Smooth muscle cell of the brain vasculature (primary cell): Measurements from ENCODE around the gene RPS10.
"Not testable (repeated sequence)": the region's sequence is repeated elsewhere in the genome, so short reads cannot be mapped to it uniquely, and the experiment has no call there.

ENCODE experiments used
- DNase-seq: peaks from one replicate; pipeline ENCODE4 v3.0.0-alpha.2; 2012; ENCODE audit warnings: low read depth, low spot score

The RPS10 gene

DNA sequence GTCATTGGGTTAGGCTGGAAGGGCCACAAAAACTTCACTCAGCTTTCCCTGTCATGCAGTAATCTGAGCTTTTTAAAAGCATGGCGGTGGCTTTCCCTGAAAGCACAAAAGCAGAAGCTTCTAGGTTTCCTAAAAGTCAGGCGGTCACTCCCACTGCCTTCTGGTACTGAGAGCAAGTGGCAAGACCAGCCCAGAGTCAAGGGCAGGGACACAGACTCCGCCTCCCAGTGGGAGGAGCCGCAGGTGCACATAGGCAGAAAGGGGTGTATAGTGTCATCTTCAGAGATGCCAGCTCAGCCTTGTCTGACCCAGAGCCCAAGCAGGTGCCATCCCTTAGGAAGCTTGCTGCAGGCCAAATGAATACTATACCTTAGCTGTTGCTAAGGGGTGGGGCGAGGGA, 22.0 kb upstream of the RPS10 start:
- no peak for DNase-seq

GRCh38 chr6:34447386-34447785, 21.5 kb upstream of the RPS10 start:
- DNase-seq, result no peak

GRCh38 chr6:34445313-34445860, 19.5 kb upstream of the RPS10 start:
- no peak for DNase-seq

DNA sequence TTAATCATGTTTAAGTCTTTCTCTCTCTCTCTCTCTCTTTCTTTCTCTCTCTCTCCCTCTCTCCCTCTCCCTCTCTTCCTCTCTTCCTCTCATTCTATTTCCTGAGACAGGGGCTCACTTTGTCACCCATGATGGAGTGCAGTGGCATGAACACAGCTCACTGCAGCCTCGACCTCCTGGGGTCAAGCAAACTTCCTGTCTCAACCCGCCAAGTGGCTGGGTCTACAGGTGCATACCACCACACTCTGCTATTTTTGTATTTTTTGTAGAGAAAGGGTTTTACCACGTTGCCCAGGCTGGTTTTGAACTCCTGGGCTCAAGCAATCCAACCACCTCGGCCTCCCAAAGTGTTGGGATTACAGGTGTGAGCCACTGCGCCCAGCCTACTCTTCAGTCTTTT, 15.7 kb upstream of the RPS10 start:
- no peak for DNase-seq

DNA sequence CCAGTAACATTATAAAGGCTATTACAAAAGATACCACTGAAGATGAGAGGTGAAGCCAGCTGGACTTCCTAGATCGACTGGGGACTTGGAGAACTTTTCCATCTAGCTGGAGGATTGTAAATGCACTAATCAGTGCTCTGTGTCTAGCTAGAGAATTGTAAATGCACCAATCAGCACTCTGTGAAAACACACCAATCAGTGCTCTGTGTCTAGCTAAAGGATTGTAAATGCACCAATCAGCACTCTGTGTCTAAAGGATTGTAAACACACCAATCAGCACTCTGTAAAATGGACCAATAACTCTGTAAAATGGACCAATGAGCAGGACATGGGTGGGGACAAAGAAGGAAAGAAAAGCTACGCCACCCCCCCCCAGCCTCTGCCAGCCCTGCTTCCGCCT, 13.6 kb upstream of the RPS10 start:
- DNase-seq, result no peak

DNA sequence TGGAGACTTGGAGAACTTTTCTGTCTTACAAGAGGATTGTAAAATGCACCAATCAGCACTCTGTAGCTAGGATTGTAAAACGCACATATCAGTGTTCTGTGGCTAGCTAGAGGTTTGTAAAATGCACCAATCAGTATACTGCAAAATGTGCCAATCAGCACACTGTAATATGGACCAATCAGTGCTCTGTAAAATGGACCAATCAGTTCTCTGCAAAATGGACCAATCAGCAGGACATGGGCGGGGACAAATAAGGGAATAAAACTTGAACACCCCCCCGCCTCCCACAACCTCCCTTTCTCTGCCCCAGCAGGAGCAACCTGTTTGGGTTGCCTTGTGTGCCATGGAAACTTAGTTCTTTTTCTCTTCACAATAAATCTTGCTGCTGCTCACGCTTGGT, 12.8 kb upstream of the RPS10 start:
- DNase-seq, result no peak

DNA sequence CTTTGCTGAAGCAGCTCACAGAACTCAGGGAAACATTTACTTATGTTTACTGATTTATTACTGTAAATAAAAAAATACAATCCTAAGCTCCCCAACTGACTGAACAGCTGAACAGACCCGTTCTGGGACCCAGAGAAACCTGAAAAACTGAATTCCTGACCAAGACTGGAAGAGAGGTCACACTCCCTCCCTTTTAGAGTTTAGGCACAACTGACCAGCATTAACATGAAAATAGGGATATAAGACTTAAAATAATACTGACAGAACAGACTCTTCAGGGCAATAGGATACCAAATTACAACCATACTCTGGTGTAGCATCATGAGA, 11.7 kb upstream of the RPS10 start:
- no peak for DNase-seq

DNA sequence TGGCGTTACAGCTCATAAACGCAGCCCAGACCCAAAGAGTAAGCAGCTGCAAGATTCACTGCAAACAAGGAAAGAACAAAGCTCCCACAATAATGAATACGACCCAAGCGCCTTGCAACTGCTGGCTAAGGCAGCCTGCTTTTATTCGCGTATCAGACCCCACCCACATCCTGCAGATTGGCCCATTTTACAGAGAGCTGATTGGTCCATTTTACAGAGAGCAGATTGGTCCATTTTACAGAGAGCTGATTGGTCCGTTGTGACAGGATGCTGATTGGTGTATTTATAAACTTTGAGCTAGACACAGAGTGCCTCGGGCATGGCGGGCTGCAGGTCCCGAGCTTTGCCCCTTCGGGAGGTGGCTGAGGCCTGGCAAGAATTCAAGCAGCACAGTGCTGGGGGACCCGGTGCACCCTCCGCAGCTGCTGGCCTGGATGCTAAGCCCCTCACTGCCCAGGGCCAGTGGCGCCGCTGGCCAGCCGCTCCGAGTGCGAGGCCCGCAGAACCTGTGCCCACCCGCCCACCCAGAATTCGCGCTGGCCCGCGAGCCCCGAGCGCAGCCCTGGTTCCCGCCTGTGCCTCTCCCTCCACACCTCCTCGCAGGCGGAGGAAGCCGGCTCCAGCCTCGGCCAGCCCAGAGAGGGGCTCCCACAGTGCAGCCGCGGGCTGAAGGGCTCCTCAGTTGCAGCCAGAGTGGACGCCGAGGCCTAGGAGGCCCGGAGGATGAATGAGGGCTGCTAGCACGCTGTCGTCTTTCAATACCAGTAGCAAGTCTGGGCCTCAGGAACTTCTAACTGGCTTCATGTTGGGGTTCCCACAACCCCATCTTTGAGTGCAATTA, 11.2 kb upstream of the RPS10 start:
- no peak for DNase-seq

DNA sequence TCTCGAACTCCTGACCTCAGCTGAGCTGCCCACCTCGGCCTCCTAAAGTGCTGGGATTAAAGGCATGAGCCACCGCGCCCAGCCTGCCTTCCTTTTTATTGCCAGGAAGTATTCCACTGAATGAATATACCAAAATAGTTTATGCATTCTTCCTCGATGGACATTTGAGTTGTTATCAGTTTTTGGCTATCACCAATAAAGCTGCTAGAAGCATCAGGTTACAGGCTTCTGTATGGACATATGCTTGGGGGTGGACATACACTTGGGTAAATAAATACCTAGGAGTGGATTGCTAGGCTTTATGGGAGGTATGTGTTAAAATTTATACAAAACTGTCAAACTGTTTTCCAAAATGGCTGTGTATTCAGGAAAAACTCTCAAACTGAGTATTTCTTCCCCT, 10.0 kb upstream of the RPS10 start:
- no peak for DNase-seq

DNA sequence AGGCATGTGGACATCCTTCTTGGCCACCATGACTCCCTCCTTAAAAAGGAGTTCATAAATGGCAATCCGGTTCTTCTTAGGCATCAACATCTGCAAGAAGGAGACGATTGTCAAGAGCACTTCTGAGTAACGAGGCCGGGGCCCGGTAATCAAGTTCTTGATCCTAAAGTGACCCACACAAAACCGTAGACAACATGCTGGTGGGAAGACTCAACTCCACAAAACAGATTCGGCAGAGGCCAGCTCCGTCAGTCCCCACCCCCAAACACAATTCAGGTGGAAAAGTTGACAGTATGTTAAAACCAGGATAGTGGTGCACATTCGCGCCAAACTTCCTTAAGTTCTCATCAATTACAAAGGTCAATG, 754 bp downstream of the RPS10 start:
- DNase-seq, result no peak

DNA sequence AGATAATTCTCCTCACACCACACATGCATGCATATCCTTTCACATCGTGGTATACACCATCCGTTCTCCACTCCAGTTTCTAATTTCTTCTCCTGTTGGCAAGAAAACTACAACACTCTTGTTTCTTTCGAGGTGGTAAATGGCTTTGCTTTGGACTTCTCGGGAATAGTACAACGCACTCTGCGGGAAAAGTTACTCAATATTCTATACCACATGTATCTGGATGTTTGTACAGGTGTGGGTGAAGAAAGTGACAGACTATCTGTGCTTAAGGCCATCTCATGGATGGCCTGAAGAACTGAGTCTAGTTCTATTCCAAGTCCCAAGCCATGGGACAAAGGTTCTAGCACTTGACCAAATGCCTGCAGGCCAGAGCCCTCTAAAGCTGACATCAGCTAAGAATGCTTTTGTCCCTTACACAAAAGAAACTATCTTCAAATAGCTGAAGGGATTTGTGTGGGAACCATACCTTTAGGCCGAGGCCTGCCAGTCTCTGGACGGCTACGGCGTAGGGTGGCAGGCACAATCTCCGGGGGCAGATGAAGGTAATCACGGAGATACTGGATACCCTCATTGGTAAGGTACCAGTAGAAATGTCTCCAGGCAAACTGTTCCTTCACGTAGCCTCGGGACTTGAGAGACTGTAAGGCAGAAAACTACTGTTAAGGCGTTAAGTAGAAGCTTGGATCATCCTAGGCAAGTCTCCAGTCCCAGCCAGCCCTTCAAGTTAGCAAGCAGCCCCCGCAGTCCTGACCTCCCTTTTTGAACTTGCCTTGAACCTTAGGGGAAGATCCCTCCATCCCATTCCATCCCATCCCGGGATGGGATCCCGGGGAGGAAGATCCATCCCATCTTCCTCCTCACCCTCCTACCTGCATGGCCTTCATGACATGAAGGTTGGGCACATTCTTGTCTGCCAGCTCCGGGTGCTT, 1.4 kb downstream of the RPS10 start:
- no peak for DNase-seq

GRCh38 chr6:34423254-34423653, 2.6 kb downstream of the RPS10 start:
- no peak for DNase-seq

DNA sequence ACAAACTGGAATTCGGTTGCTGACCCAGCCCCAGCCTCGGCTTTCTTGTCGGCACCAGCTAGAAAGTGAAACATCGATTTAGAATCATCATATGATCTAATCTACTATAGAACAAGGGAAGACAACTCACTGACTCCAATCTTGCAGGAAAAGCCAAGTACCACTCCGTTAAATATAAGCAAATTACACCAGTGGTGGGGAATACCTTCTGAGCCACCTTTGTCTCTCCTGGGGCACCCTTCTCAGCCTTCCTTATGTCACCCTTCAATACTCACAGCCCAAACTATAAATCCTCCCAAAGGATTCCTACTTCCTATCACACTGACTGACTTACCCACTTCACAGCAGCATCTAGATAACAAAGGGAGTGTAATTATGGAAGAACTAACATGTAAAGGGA, 7.5 kb downstream of the RPS10 start:
- DNase-seq, result no peak

DNA sequence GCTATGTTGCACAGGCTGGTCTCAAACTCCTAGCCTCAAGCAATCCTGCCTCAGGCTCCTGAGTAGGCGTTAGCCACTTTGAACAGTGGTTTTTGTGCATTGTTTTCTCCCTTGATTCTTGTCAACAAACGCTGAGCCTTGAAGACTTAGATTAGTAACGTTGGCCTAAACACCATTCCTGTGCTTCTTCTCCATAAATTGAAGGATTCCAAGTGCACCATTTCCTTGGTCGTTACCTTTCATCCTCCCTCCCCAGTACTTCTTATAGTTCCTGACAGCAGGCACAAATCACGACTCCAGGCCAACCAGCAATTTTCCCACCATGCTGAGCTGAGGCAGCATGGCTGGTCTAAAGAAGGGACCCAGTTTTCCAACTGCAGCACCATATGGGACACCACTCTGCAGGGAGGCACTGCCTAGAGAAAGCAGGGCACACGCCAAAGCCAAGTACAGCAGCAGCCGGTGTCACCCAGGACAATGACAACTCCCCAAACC, 8.9 kb downstream of the RPS10 start:
- no peak for DNase-seq

- no peak for DNase-seq
Measured at GRCh38 chr6:34414999-34415858, 10.6 kb downstream of the RPS10 start.

DNA sequence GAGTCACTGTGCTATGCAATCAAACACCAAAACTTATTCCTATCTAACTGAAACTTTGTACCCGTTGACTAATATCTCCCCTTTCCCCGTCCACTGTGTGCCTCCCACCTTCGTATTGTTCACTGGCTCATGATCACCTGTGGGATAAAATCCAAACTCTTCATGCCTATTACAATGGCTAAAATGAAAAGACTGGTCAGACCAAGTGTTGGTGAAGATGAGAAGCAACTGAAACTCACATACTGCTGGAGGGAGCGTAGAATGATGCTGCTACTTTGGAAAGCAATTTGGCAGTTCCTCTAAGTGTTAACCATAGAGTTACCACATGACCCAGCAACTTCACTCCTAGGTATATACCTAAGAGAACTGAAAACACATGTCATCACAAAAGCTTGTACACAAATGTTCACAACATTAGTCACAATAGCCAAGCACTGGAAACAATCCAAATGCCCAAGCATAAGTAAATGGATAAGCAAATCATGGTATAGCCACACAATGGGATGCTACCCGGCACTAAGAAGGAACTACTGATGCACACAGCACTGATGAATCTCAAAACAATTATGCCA, 13.1 kb downstream of the RPS10 start:
- DNase-seq, result no peak

DNA sequence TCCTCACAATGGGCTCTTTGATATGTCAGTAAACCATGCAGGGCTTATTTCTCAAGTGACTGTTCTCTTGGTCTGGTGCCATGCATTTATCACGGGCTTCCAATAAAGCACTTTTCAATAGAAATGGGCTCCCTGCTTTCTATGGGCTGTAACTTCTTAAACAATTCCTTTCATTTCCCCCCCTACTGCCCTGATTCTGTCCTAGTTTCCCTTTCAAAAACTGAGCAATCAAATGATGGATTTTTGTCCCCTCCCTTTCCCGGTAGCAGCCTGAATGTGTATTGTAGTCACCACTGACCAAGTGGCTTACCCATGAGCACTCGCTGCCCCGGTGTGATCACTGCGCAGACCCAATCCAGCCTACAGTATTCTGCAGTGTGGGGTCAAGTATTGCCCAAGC, 13.9 kb downstream of the RPS10 start:
- DNase-seq, result no peak

- not testable (repeated sequence) for DNase-seq
Measured at GRCh38 chr6:34407915-34408314, 18.0 kb downstream of the RPS10 start.

GRCh38 chr6:34396518-34396917, 29.4 kb downstream of the RPS10 start:
- DNase-seq, result no peak

- DNase-seq, result no peak
Measured at GRCh38 chr6:34393966-34394305, 31.9 kb downstream of the RPS10 start.

DNA sequence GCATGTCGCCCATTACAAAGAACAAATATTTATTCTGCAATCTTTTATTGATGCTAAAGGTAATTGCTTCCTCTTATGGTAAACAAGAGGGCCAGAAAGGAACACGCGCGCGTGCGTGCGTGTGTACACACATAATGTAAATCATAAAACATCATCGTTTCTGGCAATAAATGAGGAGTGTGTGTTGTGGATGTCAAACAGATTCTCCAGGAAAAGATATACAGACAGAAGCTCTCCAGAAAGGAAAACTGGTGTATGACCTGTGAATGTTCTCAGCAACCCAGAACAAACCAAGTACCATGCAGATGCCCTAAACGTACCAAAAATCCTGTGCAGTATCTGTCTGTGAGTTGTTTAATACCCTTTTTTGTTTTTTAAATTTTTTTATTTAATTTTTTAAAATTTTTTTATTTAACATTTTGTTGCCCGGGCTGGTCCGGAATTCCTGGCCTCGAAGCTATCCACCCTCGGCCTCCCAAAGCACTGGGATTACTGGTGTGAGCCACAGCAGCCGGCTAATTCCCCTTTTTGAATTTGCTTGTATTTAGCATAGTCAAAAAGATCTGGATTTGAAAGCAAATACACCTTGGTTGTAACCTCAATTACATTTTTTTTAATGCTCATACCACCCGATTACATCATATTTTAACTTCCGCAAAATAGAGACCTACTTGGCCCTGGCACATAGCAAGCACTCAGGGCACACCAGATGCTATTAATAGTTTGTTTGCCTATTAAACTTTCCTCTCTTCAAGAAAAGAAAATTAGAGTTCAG, 32.5 kb downstream of the RPS10 start:
- DNase-seq, result no peak
